K562 (cell line): ENCODE results near the gene FTSJ1. TPM values are rescaled to one million over a fixed set of nuclear protein-coding genes. Genes with fewer than 3 reads are reported as not detected.
A peak's percentile ranks its signal among the peaks of the same experiment; 100 is the strongest.

ENCODE experiments used
- ATAC-seq: fragments of 200-7000 bp; cut with Tn5 transposase; 3 replicates; pipeline ENCODE4 v1.9.1; 2020; ENCODE audit warnings: moderate library complexity
- BruUV-seq: library from RNA; stranded (reverse); fragments of 400-500 nt; replicated peaks from 2 replicates; lab custom pipeline; 2021; lab: Mats Ljungman, UMichigan
- CTCF ChIA-PET: fragments of 300-600 bp; formaldehyde crosslinking; extraction: SDS; loops from one replicate; lab custom pipeline; 2021; ENCODE audit warnings: low intra/inter-chr PET ratio; lab: Yijun Ruan, JAX
- POLR2A ChIA-PET: fragments of 300-600, 350-650 bp; sonication (Branson Sonifier 250); formaldehyde crosslinking; extraction: SDS; loops from one replicate; lab custom pipeline; 2021; ENCODE audit warnings: antibody characterized with exemption, inconsistent platforms; lab: Yijun Ruan, JAX
- DNase-seq, 4 experiments: peaks; one replicate each; pipeline versions ENCODE4 v3.0.0 to v3.0.0-alpha.2; 2011 to 2018; ENCODE audit warnings: low spot score in 3 of 4, mixed read lengths in 3 of 4; ENCODE audit errors: extremely low read depth in 1 of 4
- FAIRE-seq: peaks from 2 replicates; lab custom pipeline; 2011; peaks lifted over from hg19 to GRCh38; lab: Jason Lieb, UNC
- H2AFZ ChIP-seq: 2 replicates; pipeline ENCODE4 v1.6.0; 2011; ENCODE audit warnings: low read depth, low read length, control low read depth, inconsistent platforms
- H3K27ac ChIP-seq: fragments of 200-600 bp; 3 replicates; pipeline ENCODE4 v1.8.0; 2011; ENCODE audit warnings: low read depth, mild to moderate bottlenecking, control low read depth, inconsistent platforms, low read length, moderate library complexity, mixed read lengths; ENCODE audit errors: extremely low read depth
- H3K27me3 ChIP-seq, 2 experiments: fragments of 300-600 bp in 1 of 2; 2 replicates in 1 of 2; 3 replicates in 1 of 2; pipeline versions ENCODE4 v1.6.0 to v1.8.0; 2011; ENCODE audit warnings: inconsistent platforms in 2 of 2, low read length in 2 of 2, mild to moderate bottlenecking in 1 of 2, mixed read lengths in 1 of 2, moderate library complexity in 1 of 2; ENCODE audit not compliant: control insufficient read depth in 2 of 2, insufficient read depth in 2 of 2
- H3K36me3 ChIP-seq: fragments of 300-600 bp; 3 replicates; pipeline ENCODE4 v1.8.0; 2011; ENCODE audit warnings: mild to moderate bottlenecking, low read length, inconsistent platforms; ENCODE audit not compliant: control insufficient read depth, insufficient read depth
- H3K4me1 ChIP-seq, 2 experiments: fragments of 200-600 bp in 1 of 2; replicated peaks in 1 of 2; 2 replicates in 1 of 2; 3 replicates in 1 of 2; pipeline versions ENCODE4 v1.5.1 to v1.8.0; 2011; ENCODE audit warnings: inconsistent platforms in 2 of 2, low read length in 2 of 2, mild to moderate bottlenecking in 1 of 2, mixed read lengths in 1 of 2, moderate library complexity in 1 of 2; ENCODE audit not compliant: control insufficient read depth in 2 of 2, insufficient read depth in 2 of 2
- H3K4me2 ChIP-seq: 2 replicates; pipeline ENCODE4 v1.6.1; 2011; ENCODE audit warnings: low read length, control low read depth, inconsistent platforms, mixed read lengths; ENCODE audit not compliant: insufficient read depth
- H3K4me3 ChIP-seq: fragments of 200-600 bp; sonication (generic), shearing (Covaris generic); 2 replicates; pipeline ENCODE4 v1.5.1; 2016; ENCODE audit warnings: control low read depth, inconsistent platforms
- H3K79me2 ChIP-seq: fragments of 200-600 bp; 3 replicates; pipeline ENCODE4 v1.8.0; 2011; ENCODE audit warnings: low read length, inconsistent platforms; ENCODE audit not compliant: control insufficient read depth, insufficient read depth
- H3K9ac ChIP-seq, 2 experiments: 2 replicates each; pipeline versions ENCODE4 v1.6.0 to v1.6.1; 2011; ENCODE audit warnings: low read depth in 2 of 2, low read length in 2 of 2, control low read depth in 1 of 2, inconsistent platforms in 1 of 2, mild to moderate bottlenecking in 1 of 2, mixed read lengths in 1 of 2; ENCODE audit not compliant: insufficient read depth in 1 of 2
- H3K9me1 ChIP-seq: one replicate; pipeline ENCODE4 v1.6.0; 2011; ENCODE audit warnings: inconsistent platforms, mild to moderate bottlenecking, low read length, moderate library complexity; ENCODE audit not compliant: control insufficient read depth, insufficient read depth
- H3K9me3 ChIP-seq: replicated peaks from 2 replicates; pipeline ENCODE4 v1.5.1; 2011; ENCODE audit warnings: low read depth, low read length, inconsistent platforms; ENCODE audit not compliant: control insufficient read depth, insufficient read depth
- H4K20me1 ChIP-seq: replicated peaks from 2 replicates; pipeline ENCODE4 v1.6.1; 2011; ENCODE audit warnings: low read length, inconsistent platforms, mixed read lengths; ENCODE audit not compliant: control insufficient read depth, insufficient read depth
- CCNT2 ChIP-seq: IDR thresholded peaks from 2 replicates; pipeline ENCODE4 v1.6.1; 2011; ENCODE audit warnings: borderline replicate concordance, low read depth, mild to moderate bottlenecking, moderate library complexity, mixed read lengths, low read length; ENCODE audit not compliant: insufficient read length; ENCODE audit errors: extremely low read depth
- CHD2 ChIP-seq: IDR thresholded peaks from 2 replicates; pipeline ENCODE4 v1.6.1; 2011; ENCODE audit warnings: low read depth, low read length
- FOS ChIP-seq: IDR thresholded peaks from 3 replicates; pipeline ENCODE4 v1.6.1; 2011; ENCODE audit not compliant: insufficient read length; ENCODE audit errors: extremely low read depth
- MTF1 ChIP-seq: fragments of 250-450 bp; sonication (Bioruptor Pico); IDR thresholded peaks from 2 replicates; pipeline ENCODE4 v1.9.0; 2021; ENCODE audit warnings: moderate library complexity, mild to moderate bottlenecking, inconsistent platforms, borderline replicate concordance
- NBN ChIP-seq: fragments of 450-650 bp; IDR thresholded peaks from 2 replicates; pipeline ENCODE4 v1.6.1; 2016; ENCODE audit warnings: low read depth, mild to moderate bottlenecking
- PYGO2 ChIP-seq: fragments of 450-650 bp; IDR thresholded peaks from 2 replicates; pipeline ENCODE4 v1.6.1; 2016; ENCODE audit warnings: mild to moderate bottlenecking, missing genetic modification characterization, moderate library complexity, missing compliant biosample characterization
- RBBP5 ChIP-seq: fragments of 200-600 bp; sonication (generic); IDR thresholded peaks from 2 replicates; pipeline ENCODE4 v1.6.1; 2012; ENCODE audit warnings: borderline replicate concordance, mild to moderate bottlenecking, low read length, control low read depth, inconsistent platforms; ENCODE audit not compliant: insufficient read depth, poor library complexity, severe bottlenecking
- RBM25 ChIP-seq: fragments of 200-400 bp; formaldehyde crosslinking; IDR thresholded peaks from 2 replicates; pipeline ENCODE4 v1.6.1; 2018; ENCODE audit warnings: low read length, low read depth, moderate library complexity; ENCODE audit not compliant: severe bottlenecking
- THRAP3 ChIP-seq: fragments of 450-650 bp; IDR thresholded peaks from 2 replicates; pipeline ENCODE4 v1.6.1; 2016; ENCODE audit warnings: mild to moderate bottlenecking, inconsistent platforms, borderline replicate concordance
- ZFP30 ChIP-seq: fragments of 250-450 bp; sonication (Bioruptor Pico); IDR thresholded peaks from 2 replicates; pipeline ENCODE4 v1.8.0; 2022; ENCODE audit warnings: moderate library complexity, mild to moderate bottlenecking, inconsistent platforms, borderline replicate concordance
- ZNF121 ChIP-seq: sonication (generic); formaldehyde crosslinking; conservative IDR thresholded peaks from 2 replicates; pipeline ENCODE4 v1.8.0; 2022; ENCODE audit warnings: missing genetic modification reagents
- ZNF584 ChIP-seq: fragments of 200-800 bp; sonication (Bioruptor generic); IDR thresholded peaks from 2 replicates; pipeline ENCODE4 v1.6.1; 2016; ENCODE audit warnings: low read depth, mild to moderate bottlenecking, missing genetic modification characterization, missing compliant biosample characterization
- WGBS: fragments of 100-300 bp; shearing (Covaris generic); methylation state at CpG from one replicate; pipeline ENCODE4 v1.1.6; 2016; ENCODE audit warnings: low coverage, mixed read lengths; ENCODE audit not compliant: insufficient coverage; ENCODE audit errors: missing lambda C conversion rate; 5-methylcytosine and 5-hydroxymethylcytosine counted together
- in situ Hi-C: fragments of 300-500 bp; cut with MboI; formaldehyde crosslinking; loops from 4 replicates; pipeline ENCODE4 v1.15.0; 2018; ENCODE audit warnings: inconsistent platforms, mixed read lengths
- intact Hi-C: fragments of 100-400 bp; cut with micrococcal nuclease; formaldehyde crosslinking; loops from 2 replicates; pipeline ENCODE4 v1.14.2; 2022
- polyA plus RNA-seq, 8 experiments: library from polyadenylated mRNA; depleted of rRNA in 4 of 8; stranded (reverse) in 5 of 8; unstranded in 3 of 8; fragments of >200 nt; fragmentation: Nextera tagmentation in 2 of 8; fragmentation: Illumina TruSeq in 1 of 8; extraction: Ambion mirVana in 2 of 8; extraction: Trizol in 1 of 8; gene quantifications; 2 replicates each; pipeline versions ENCODE4 v1.2.1 to v1.2.3, GENCODE V29; 2011 to 2014; ENCODE audit warnings: inconsistent platforms in 1 of 8, missing spikeins in 1 of 8
- total RNA-seq, 7 experiments: library from RNA; depleted of rRNA in 6 of 7; stranded (reverse); fragments of >200 nt in 6 of 7; fragmentation: Illumina TruSeq in 2 of 7; extraction: Trizol in 2 of 7; gene quantifications; 2 replicates each; pipeline versions ENCODE4 v1.2.1 to v1.2.3, GENCODE V29; 2011 to 2021; ENCODE audit warnings: low replicate concordance in 1 of 7
- TF ChIP-seq, protein P1 (sequence below): fragments of 450-650 bp; conservative IDR thresholded peaks from 2 replicates; pipeline ENCODE4 v1.6.1; 2016; ENCODE audit warnings: missing genetic modification characterization, low read depth, mild to moderate bottlenecking, control low read depth, missing compliant biosample characterization
- TF ChIP-seq, protein P2 (sequence below): fragments of 250-450 bp; sonication (Bioruptor Pico); IDR thresholded peaks from 2 replicates; pipeline ENCODE4 v1.5.0; 2021; ENCODE audit warnings: mild to moderate bottlenecking, borderline replicate concordance

FTSJ1 gene
- total and polyA plus RNA-seq, 9 of the 15 experiments (the other 6 are each of a cell fraction or from before 2014, with no cell fraction given), result 12.2 to 95.6 (median 71.6) TPM

DNA sequence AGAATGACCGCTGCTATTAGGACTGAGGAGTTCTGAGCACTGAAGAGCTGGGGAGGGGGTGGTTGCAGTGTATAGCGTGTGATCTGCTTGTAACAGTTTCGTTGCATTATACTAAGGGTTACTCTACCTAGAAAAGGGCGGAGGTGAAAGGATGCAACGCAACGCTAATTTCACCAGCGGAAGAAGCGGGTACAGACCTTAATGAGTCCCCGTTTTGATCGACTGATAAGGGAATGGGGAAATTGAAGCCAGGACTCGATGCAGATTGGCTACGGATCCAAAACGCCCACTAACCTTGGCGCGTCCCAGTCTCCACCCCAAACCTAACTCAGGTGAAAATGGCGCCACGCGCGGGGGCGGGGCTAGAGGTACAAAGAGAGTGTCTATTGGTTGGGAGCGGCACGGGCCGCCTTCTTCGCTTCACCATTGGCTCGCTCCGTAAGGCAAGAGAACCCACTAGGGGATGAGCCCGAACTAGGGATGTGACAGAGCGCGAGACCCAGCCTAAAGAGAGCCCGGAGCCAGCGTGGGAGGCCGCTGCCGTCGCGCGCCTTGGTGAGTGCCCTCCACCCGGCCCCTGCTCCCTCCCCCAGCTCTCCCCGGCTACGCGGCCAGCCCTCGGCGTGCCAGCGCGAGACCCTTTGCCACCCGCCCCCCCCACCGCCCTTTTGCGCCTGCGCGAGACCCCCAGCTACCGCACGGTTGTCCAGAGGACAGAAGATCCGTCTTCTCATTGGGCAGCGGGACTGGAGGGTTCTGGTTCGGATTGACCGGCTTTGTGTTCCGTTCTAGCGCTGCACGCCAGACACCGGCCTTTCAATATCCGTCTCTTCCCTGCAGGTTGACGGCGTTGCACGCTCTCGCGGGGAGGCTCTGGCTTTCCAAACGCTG, 45.6 kb downstream of the FTSJ1 start, which contains the start of gene EBP:
EBP (plus strand) TSS at position 456 of the 891 bp plus-strand sequence. CDS start 1,964 bp downstream, outside the sequence.
- Histone ChIP-seq H3K27ac (peak within 1 kb of the TSS; percentile 88), H3K9me3 (no peaks in the 10 kb centered on the region), H3K79me2 (peaks cover 32% of the 10 kb centered on the region), H3K36me3 (peaks cover 29% of the 10 kb centered on the region; the same call in 2 of the 3 replicates), H3K9ac (peak within 1 kb of the TSS; percentile 89 to 99), H3K4me2 (peak within 1 kb of the TSS; percentile 97), H3K4me1 (peaks cover 9 to 12% of the 10 kb centered on the region in 2 experiments; a peak in 3 of 5 replicates), H3K9me1 (peaks cover 5% of the 10 kb centered on the region), H3K27me3 (no peaks in the 10 kb centered on the region), H2AFZ (peak within 1 kb of the TSS; percentile 93), H4K20me1 (no peaks in the 10 kb centered on the region; the same call in 1 of the 2 replicates), H3K4me3 (peak within 1 kb of the TSS; percentile 60)
- peak; percentile 97 for FAIRE-seq
- POLR2A ChIA-PET, result interaction anchor here (0.6 to 1.9 kb wide), 3 partner anchors 14 to 51 kb away, joined by 3 to 12 read pairs (median 3); partner anchors contain the start of gene TBC1D25
- intact Hi-C loops, result loop anchor here (10.0 kb wide), 1 partner anchor 53 kb away; the partner anchor contains the start of gene RBM3
- CTCF ChIA-PET, result no interaction called here
- BruUV-seq, result no TSS peak
- in situ Hi-C loops, result no loop called here
- WGBS, result under 1% methylated on average over 38 of the region's 66 CpGs
- ATAC-seq, result peak; percentile 98
- peak; percentile 93 to 98 (median 96) for DNase-seq
- peak; percentile 80 for TF ChIP-seq RBM25
- TF ChIP-seq CCNT2, result peak; percentile 24
- no peak for TF ChIP-seq THRAP3
- TF ChIP-seq NBN, result 0 out of 2 replicates have a peak, but pooled peaks have one; percentile 24
- TF ChIP-seq, protein P1, sequence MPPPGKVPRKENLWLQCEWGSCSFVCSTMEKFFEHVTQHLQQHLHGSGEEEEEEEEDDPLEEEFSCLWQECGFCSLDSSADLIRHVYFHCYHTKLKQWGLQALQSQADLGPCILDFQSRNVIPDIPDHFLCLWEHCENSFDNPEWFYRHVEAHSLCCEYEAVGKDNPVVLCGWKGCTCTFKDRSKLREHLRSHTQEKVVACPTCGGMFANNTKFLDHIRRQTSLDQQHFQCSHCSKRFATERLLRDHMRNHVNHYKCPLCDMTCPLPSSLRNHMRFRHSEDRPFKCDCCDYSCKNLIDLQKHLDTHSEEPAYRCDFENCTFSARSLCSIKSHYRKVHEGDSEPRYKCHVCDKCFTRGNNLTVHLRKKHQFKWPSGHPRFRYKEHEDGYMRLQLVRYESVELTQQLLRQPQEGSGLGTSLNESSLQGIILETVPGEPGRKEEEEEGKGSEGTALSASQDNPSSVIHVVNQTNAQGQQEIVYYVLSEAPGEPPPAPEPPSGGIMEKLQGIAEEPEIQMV, result no peak
- peak; percentile 67 for TF ChIP-seq CHD2
- no peak for TF ChIP-seq MTF1 (CRISPR knock-in tag)
- TF ChIP-seq, protein P2, sequence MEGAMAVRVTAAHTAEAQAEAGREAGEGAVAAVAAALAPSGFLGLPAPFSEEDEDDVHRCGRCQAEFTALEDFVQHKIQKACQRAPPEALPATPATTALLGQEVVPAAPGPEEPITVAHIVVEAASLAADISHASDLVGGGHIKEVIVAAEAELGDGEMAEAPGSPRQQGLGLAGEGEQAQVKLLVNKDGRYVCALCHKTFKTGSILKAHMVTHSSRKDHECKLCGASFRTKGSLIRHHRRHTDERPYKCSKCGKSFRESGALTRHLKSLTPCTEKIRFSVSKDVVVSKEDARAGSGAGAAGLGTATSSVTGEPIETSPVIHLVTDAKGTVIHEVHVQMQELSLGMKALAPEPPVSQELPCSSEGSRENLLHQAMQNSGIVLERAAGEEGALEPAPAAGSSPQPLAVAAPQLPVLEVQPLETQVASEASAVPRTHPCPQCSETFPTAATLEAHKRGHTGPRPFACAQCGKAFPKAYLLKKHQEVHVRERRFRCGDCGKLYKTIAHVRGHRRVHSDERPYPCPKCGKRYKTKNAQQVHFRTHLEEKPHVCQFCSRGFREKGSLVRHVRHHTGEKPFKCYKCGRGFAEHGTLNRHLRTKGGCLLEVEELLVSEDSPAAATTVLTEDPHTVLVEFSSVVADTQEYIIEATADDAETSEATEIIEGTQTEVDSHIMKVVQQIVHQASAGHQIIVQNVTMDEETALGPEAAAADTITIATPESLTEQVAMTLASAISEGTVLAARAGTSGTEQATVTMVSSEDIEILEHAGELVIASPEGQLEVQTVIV (CRISPR knock-in tag), result no peak
- TF ChIP-seq RBBP5, result peak; percentile 27
- TF ChIP-seq FOS, result peak; percentile 87
- no peak for TF ChIP-seq ZNF121 (CRISPR knock-in tag)
- TF ChIP-seq ZFP30, result no peak
- TF ChIP-seq PYGO2 (tag), result no peak
- no peak for TF ChIP-seq ZNF584 (CRISPR knock-in tag)
